Adipose tissue (tissue), 3 donors: Measurements from ENCODE around the gene PGAP3. TPM values are rescaled to one million over a fixed set of nuclear protein-coding genes. Genes with fewer than 3 reads are reported as not detected.

Source experiments
- polyA plus RNA-seq, 3 donors: library from polyadenylated mRNA; stranded (reverse); fragments of 200-250 nt; gene quantifications; one replicate each; pipeline ENCODE4 v1.2.3, GENCODE V29; 2013
- donor health status: healthy with polysubstance abuse.
- donor health status: Bipolar disorder and iron deficiency.
- donor health status: healthy.

PGAP3 gene
- polyA plus RNA-seq, 3 donors, result 8.4 to 19.9 (median 12.3) TPM

Other genes starting within 250 kb of the PGAP3 start
- gene MED1, start 236.8 kb downstream of the PGAP3 start, polyA plus RNA-seq, result 10 to 100 TPM in 2 of 3 donors, 1 to 10 TPM in 1; 5.0 to 13.3 (median 11.7) TPM
- 10 to 100 TPM in 2 of 3 donors, 1 to 10 TPM in 1; 5.8 to 13.4 (median 12.9) TPM for gene CDK12, start 226.6 kb downstream of the PGAP3 start, polyA plus RNA-seq
- under 1 TPM in 2 of 3 donors, not detected in 1; 0.01 to 0.22 TPM for gene NEUROD2, start 80.1 kb downstream of the PGAP3 start, polyA plus RNA-seq
- 100 to 1,000 TPM in 1 of 3 donors, 10 to 100 TPM in 1, 1 to 10 TPM in 1; 8.7 to 183 (median 40.4) TPM for gene PPP1R1B, start 61.1 kb downstream of the PGAP3 start, polyA plus RNA-seq
- gene STARD3, start 50.9 kb downstream of the PGAP3 start, polyA plus RNA-seq, result 10 to 100 TPM; 42.7 to 60.8 (median 46.6) TPM
- 10 to 100 TPM in 1 of 3 donors, 1 to 10 TPM in 1, under 1 TPM in 1; 0.48 to 11.5 (median 3.8) TPM for gene TCAP, start 22.7 kb downstream of the PGAP3 start, polyA plus RNA-seq
- gene PNMT, start 19.6 kb downstream of the PGAP3 start, polyA plus RNA-seq, result 1 to 10 TPM; 2.1 to 9.8 (median 3.3) TPM
- gene ERBB2, start 12.0 kb upstream of the PGAP3 start, polyA plus RNA-seq, result 10 to 100 TPM in 1 of 3 donors, 1 to 10 TPM in 2; 7.2 to 28.0 (median 7.4) TPM
- 10 to 100 TPM; 43.2 to 79.4 (median 45.4) TPM for gene MIEN1, start 42.5 kb upstream of the PGAP3 start, polyA plus RNA-seq
- 10 to 100 TPM in 1 of 3 donors, 1 to 10 TPM in 1, under 1 TPM in 1; 0.34 to 29.6 (median 2.8) TPM for gene GRB7, start 49.9 kb upstream of the PGAP3 start, polyA plus RNA-seq
- gene IKZF3, start 176.3 kb upstream of the PGAP3 start, polyA plus RNA-seq, result under 1 TPM; 0.29 to 0.62 (median 0.34) TPM
- gene ZPBP2, start 180.1 kb upstream of the PGAP3 start, polyA plus RNA-seq, result not detected
- gene GSDMB, start 230.6 kb upstream of the PGAP3 start, polyA plus RNA-seq, result 10 to 100 TPM in 2 of 3 donors, 1 to 10 TPM in 1; 3.8 to 24.1 (median 21.4) TPM
- gene ORMDL3, start 239.5 kb upstream of the PGAP3 start, polyA plus RNA-seq, result 100 to 1,000 TPM in 2 of 3 donors, 10 to 100 TPM in 1; 60.2 to 215 (median 188) TPM
- gene LRRC3C, start 239.7 kb upstream of the PGAP3 start, polyA plus RNA-seq, result not detected